Glomerular endothelial cell (primary cell): ENCODE measurements around the gene ZNF775. TPM values are rescaled to one million over a fixed set of nuclear protein-coding genes. Genes with fewer than 3 reads are reported as not detected.

Source experiments
- DNase-seq: peaks from one replicate; pipeline ENCODE4 v3.0.0-alpha.2; 2011; ENCODE audit warnings: low read depth, low spot score; ENCODE audit errors: extremely low read depth
- total RNA-seq: library from RNA; depleted of rRNA; stranded (reverse); fragments of >200 nt; gene quantifications from 2 replicates; pipeline ENCODE4 v1.2.3, GENCODE V29; 2015

Gene ZNF775
- total RNA-seq, 1 donor from 2014 or later, result 16.6 TPM

DNA sequence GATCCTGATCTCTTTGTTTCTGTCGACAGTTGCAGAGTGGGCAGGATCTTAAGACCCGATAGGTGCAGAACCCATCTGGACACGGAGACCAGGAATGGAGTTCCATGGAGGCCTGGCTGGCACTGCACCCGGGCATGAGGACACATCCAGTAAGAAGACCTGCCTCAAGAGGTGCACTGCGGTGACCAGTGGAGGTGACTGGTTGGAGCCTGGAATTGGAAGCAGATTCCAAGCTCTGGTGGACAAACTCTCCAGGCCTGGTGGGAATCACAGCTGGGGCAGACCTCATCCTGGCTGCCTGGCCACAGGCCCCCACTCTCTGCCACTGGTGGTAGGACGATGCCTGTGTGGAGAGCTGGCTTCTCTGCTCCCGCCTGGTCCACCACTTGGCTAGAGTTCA, 31.0 kb downstream of the ZNF775 start:
- no peak for DNase-seq

DNA sequence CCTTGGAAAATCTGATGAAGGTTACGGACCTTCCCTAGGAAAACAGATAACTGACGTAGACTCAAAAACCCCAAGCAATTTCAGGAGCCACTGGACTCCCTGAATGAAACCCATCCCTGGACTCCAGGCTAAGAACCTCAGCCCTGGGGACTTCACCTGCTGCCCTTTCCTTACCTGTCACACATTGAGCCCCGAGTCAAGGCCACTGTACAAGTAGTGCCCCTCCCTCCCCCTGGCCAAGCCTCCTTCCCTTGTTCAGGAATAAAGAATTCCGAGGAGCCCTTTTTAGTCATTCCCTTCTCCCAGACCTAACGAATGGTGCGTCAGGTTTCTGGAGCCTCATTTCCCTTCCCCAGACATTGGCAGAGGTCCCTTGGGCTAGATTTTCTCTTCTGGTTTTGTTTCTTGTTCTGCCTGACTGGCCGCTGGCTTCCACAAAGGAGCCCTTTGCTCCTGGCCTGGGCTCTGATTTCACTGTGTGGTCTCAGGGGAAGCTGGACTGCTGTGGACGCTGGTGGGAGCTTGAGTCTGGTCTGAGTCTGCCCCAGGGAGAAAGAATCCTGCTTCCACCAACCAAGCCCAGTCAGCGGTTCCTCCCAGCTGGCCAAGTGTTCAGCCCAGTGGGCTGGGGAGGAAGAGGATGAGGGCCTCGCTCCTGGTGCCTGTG, 31.7 kb downstream of the ZNF775 start:
- no peak for DNase-seq

DNA sequence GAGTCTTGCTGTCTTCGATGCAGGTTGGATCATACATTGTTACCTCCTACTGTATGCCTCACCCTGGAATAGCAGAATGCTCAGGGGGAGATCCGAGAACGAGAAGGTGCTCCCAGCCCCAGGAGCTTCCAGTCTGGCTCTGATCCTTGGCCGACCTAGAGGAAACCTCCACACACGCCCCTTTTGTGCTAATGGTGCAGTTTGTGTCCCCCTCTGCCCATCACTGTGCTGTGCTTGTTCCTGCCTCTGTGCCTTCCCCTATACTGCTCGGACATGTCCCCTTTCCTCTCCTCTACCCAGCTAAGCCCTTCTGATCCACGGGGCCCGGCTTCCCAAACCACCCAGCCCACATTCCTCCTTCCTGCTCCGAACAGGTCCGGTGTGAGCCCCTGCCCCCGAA, 32.5 kb downstream of the ZNF775 start:
- DNase-seq, result no peak

DNA sequence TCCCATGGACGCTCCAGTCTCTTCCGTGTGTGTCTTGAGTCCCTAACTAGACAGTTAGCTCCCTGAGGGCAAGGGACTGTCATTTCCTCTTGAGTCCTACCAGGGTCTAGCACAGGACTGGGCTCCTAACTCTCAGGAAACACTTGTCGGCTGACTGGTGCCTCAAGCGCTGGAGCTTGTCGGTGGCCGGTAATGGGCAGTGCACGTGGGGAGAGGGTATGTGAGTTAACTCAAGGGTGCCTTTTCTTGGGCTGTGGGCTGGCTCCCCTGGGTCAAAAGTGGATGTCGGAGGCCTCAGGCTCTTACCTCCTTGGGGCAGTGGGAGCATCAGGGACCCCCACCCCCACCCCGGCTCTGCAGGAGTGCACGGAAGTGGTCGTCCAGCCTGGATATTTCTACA, 32.9 kb downstream of the ZNF775 start:
- no peak for DNase-seq

DNA sequence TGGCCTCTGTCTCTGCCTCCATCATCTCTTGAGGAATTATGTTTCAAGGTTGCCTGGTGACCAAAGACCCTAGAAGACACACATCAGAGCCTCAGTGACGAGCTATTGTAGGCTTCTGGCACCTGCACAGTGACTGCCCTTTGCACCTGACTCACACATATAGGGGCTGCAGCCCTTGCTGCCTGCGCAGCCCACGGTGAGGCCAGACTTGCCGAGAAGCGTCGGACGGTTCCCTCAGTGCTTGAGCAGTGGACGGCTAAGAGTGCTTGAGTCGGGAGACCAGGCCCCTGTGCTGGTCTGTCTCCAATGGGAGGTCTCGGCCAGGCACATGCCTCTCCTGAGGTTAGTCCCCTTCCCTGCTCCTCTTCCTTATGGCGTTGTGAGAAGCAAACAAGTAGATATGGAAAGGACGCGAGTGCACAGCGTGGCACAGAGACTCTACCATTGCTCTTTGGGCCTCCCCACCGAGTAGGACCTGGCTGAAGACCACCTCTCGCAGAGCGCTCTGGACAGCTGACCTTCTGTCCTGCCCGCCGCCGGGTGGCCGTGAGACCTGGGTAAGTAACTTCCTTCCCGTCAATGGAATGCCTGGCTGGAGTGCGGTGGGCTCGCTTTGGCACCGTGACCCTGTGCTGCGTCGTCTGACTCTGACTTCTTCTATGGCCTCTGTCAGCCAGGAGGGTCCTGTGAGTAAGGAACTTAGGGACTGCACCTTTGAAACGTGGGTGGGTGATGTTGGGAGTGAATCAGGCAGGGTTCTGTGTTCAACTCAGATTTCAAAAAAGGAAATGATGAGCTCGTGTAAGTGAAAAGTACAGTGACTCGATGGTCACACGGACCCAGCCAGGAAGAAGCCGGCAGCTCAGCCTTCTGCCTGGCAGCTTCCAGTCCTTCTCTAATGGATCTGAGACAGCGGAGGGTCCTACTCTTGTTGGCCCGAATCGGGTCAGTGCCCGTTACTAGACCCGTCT, 33.7 kb downstream of the ZNF775 start:
- no peak for DNase-seq

DNA sequence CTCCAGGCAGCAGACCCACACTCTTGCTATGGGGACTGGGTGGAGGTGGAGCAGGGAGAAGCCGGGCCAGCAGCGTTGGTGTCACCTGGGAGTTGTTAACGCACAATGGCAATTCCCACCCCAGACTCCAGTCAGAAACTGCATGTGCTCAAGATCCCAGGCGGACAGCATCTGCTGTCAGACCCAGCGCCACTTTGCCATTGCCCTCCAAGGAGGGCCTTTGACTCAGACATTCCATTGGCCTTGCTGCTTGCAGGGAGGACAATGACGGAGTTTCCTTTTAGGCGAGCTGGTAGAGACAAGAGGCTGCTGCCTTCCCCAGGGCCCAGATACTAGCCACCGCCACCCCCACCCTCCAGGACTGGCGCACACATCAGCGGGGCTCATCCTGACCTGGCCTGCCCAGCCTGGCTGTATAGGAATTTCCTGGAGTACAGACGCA, 34.5 kb downstream of the ZNF775 start:
- DNase-seq, result no peak

DNA sequence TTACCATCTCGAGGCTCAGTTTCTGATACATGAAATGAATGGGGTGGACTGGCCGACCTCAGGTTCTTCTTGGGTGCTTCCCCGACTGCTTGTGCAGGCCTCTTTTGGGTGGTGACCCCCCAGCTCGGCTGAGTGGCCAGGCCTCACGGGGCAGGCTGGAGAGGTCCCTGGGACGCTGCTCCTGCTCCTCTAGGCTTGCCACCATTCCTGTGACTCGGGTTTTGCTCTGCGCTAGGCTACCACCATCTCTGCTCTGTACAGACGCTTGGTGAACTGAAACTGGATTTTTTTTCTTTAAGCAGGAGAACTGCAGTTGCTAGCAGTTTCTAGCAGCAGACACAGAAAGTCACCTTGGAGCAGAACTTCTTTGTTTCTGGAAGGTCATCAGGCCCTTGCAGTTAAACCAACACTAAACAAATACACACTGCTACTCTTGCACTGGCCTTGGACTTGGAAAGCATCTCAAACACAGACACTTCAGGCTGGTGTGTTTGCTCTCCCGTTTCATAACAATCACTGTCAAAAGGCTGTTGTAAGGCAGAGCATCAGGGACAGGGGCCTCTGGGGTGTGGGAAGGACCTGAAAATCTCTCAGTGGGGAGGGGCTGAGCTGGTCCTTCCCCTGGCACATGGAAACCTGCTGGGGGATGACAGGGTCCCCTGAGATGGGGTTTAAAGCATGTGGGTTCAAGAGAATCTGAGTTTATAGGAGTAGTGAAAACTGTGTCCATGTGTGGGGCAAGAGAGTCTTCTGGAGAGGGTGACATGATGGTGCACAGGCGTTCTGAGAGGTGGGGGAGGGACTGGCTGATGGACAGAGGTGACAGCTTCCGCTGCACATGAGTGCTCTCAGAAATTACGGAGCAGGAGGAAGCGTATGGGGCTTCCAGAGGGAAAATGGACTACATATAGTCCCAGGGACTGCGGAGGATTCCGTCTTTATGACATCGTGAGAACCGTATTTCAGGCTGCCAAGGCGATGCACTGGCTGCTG, 36.3 kb downstream of the ZNF775 start:
- DNase-seq, result no peak

DNA sequence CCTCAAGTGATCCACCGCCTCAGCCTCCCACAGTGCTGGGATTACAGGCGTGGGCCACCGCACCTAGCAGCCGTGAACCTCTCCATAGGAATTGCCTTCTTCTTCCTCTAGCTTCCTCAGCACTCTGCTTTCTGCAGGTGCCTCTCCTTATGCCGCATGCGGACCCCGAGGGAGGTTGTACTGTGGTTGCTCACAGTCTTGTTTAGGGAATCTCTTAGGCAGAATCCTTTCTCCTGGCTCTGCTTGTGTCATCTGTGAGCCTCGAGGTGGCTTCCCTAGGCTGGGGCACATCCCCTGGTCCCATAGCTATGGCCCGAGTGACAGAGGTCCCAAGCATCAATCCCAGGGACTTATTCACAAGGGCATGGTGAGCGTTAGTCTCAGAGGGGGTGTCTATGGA, 38.1 kb downstream of the ZNF775 start:
- DNase-seq, result no peak

DNA sequence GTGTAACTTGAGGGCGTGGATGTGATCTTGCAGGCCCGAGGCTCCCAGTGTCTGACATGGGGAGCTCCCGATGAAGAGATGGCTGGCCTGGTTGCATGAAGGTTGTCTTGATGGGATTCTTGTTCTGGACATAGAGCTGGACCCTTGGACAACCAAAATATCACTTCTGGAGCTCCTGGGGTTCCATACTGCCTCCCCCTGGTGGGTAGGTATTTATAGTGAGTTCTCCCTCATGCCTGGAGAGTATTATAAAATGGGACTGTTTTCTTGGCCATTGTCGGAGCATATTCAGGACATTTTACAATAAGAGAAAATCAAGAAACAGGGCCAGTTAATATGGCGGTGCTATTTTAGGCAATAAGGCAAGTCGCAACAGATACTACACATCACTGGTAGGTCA, 38.7 kb downstream of the ZNF775 start:
- DNase-seq, result no peak

DNA sequence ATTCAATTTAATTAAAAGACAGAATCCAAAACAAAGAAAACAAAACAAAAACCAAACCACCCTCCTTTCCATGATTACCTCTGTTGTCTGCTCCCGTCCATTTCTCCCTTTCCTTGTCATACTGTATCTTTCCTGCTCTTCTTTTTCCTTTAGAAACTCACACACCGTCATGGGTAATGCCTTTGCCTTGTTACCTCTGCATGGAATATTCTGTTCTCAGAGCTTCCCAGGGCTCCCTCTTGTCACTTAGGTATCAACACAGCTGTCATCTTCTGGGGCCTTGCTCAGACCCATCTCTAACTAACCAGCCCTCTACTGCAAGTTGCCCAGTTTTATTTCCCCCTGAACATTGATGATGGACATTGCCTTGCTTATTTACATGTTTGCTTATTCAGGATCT, 41.1 kb downstream of the ZNF775 start:
- no peak for DNase-seq

DNA sequence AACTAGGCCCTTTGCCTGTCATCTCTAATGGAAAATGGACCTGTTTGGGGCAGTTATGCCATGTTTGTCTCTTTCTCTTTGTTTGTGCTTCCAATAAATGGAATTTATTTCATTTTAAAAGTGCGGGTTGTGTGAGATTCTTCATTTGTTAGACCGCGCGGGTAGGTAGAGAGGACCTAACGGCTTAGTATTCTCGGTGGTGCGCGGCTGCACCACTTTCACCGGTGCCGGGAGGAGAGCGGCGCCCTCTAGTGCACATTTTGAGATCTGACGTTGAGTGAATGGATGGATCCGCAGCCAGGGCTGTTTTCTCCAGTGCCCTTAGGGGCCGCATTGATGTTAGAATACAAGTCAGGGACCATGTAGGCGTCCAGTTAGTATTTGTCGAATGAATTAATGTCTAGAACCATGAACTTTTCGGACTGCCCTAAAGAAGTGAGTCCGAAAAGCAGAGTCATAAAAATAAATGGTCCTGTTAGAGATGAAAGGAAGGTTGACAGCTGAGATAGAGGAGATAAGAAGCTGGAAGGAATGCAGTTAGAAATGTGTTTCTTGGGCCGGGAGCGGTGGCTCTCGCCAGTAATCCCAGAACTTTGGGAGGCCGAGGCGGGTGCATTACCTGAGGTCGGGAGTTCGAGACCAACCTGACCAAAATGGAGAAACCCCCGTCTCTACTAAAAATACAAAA, 42.0 kb downstream of the ZNF775 start:
- DNase-seq, result no peak

DNA sequence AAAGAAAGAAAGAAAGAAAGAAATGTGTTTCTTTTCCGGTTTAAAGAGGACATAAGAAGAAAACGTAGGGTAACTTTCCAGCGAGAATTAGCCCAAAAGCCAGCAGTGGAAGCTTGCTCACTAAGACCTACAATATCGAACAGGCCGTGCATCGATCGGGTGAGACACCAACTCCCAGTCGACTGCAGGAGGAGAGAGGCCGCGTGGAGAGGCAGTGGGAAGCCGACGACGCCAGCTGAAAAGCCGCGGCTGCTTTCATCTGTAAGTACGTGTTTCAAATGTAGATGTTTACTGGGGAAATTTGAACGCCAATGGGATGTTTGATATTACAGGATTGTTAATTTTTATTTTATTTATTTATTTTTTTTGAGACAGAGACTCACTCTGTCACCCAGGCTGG, 42.7 kb downstream of the ZNF775 start:
- DNase-seq, result no peak

DNA sequence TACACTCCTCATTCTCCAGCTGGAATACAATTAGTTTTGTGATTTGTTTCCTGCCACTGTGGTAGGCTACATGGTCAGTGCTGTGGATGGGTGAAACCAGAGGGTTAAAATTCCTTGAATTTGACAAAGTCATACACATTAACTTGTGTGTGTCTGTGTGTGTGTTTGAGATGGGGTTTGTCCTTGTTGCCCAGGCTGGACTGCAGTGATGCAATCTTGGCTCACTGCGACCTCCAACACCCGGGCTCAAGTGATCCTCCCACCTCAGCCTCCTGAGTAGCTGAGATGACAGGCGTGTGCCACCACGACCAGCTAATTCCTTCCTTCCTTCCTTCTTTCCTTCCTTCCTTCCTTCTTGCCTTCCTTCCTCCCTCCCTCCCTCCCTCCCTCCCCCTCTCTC, 46.5 kb downstream of the ZNF775 start:
- DNase-seq, result no peak

DNA sequence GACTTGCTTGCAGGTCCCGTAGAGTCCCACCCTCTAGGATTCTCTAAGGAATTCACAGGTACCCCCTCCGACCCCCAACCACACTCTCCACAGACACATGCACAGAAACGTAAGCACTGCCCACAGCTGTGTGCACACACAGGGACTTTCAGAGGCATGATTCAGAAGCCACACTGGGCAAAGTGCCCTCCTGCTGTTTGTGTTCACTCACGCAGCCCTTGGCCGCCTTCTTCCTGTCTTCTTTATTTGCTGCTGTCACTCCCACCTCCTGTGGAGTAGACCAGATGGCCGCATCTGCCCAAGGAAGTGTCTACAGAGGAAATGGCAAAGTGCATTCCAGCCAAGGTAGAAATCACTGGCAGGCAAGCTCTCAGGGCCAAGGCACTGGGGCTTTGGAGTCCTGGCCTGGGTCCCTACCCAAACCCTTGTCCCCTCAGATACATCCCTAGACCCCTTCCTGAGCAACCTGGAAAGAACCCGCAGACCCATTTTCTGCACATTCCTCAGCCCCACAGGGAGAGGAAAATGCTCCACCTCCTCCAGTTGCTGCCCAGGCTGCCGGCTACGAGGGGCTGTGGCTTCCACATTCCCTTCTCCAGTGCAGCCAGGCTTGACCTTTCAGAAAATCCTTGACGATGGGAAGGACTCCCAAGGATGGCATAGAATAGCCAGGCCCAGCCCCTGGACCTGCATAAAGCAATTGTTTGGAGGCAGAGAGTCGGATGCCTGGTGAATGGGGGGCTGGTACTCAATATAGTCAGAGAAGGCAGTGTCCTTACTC, 49.7 kb downstream of the ZNF775 start:
- no peak for DNase-seq

DNA sequence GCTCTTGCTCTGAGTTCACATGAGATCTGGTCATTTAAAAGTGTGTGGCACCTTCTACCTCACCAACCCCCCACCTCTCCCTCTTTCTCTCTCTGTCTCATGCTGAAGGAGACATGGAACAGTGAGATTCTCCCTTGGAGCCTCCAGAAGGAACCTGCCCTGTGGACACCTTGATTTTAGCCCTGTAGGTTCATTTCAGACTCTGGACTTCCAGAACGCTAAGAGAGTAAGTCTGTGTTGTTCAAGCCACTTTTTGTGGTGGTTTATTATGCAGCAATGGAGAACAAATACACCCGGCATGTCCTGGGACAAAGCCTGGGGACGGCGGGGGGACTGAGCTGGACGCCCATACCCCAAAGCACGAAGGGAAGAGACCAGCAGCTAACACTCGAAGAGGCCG, 50.6 kb downstream of the ZNF775 start:
- DNase-seq, result no peak

DNA sequence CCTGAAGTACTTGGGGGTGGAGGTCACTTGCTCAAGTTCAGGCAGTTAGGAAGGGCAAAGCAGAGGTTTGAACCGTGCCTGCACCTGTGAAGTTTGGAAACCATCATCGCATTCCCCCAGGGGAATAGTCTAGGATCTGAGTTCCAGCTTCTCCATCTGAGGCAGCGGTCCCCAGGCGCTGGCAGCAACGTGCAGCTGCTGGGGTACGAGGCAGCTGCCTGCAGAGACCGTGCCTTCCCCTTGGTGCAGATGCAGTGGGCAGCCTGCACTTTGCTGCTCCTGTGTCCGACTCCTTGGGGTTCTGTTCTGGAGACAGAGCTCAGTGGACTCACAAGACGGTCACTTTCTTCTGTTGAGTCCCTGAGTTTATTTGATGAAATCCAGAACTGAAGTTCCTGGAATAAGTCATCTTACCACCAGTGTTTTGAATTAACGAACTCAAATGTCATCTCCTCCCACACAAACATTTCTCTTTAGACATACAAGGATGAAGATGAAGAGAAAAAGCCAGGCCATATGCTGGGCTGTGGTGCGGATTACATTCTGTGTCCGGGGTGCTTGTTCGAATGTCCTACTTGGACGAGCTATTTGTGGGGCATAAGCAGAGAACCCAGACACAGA, 51.4 kb downstream of the ZNF775 start:
- no peak for DNase-seq

DNA sequence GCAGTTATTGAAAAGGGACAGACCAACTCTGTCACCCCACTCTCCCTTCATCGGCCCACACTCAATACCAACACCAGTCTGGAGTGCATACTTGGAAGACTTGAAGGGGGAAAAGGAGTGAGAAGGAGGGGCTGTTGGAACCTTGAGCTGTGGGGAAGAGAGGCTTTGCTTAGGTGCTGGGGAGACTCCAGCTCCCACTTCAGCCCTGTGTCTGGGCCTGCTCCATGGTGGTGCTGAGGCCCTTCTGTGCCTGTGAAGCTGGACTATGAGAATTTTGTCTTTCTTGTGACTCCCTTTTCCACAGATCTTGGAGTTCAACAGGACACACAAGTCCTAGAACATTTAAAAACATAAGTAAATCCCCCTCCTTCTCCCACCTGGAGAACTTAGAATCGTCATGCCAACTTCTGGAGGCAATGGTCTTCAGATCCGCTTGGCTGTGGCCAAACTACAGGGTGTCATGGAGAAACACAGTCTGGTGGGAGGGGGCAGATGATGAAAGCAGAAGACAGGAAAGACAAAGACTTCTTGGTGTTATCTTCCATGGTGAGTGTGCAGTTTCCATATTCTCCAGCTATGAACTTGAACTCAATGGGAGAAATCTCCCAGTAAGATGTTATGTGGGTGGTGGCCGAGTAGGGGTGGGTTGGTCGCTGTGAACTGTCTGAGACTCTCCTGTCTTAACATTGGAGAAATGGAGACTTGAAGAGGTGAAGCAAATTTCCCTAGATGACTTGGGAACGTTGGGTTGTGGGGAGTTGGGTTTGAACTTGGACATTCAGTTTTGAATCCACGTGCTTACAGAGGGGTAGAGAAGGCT, 52.9 kb downstream of the ZNF775 start:
- DNase-seq, result no peak
